Measurements from ENCODE around the gene FBLN2.

The FBLN2 gene

GRCh38 chr3:13629644-13630043, 80.7 kb downstream of the FBLN2 start:
- H3K4me2 ChIP-seq = no peak overlapping the region
- no peak overlapping the region for H3K4me3 ChIP-seq (IDR thresholded peaks at IDR 0.05; ENCODE audit: insufficient read depth, low read depth, low read length)
- TF ChIP-seq, protein P1, sequence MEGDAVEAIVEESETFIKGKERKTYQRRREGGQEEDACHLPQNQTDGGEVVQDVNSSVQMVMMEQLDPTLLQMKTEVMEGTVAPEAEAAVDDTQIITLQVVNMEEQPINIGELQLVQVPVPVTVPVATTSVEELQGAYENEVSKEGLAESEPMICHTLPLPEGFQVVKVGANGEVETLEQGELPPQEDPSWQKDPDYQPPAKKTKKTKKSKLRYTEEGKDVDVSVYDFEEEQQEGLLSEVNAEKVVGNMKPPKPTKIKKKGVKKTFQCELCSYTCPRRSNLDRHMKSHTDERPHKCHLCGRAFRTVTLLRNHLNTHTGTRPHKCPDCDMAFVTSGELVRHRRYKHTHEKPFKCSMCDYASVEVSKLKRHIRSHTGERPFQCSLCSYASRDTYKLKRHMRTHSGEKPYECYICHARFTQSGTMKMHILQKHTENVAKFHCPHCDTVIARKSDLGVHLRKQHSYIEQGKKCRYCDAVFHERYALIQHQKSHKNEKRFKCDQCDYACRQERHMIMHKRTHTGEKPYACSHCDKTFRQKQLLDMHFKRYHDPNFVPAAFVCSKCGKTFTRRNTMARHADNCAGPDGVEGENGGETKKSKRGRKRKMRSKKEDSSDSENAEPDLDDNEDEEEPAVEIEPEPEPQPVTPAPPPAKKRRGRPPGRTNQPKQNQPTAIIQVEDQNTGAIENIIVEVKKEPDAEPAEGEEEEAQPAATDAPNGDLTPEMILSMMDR (conservative IDR thresholded peaks at IDR 0.05; ENCODE audit: low read depth, low read length) = no peak
- 0 out of 2 replicates have a peak, but pooled peaks cover 2% of the 10 kb centered on the region for H3K27me3 ChIP-seq (ENCODE audit: insufficient read depth, low read depth)
- no peaks in the 10 kb centered on the region for H3K36me3 ChIP-seq (ENCODE audit: insufficient read depth)
- no peaks in the 10 kb centered on the region for H3K79me2 ChIP-seq (ENCODE audit: insufficient read depth, low read depth)
- H4K20me1 ChIP-seq (ENCODE audit: insufficient read depth) = no peaks in the 10 kb centered on the region
- no peaks in the 10 kb centered on the region for H3K4me1 ChIP-seq (ENCODE audit: low read depth, poor library complexity, severe bottlenecking)
- H3K27ac ChIP-seq = no peak overlapping the region
- no peak overlapping the region for H3K9ac ChIP-seq
- H2AFZ ChIP-seq (ENCODE audit: low read depth) = no peak overlapping the region

- Histone ChIP-seq H3K27ac (no peak overlapping the region), H3K79me2 (ENCODE audit: insufficient read depth, low read depth) (no peaks in the 10 kb centered on the region), H3K4me3 (IDR thresholded peaks at IDR 0.05; ENCODE audit: insufficient read depth, low read depth, low read length) (no peak overlapping the region), H3K36me3 (ENCODE audit: insufficient read depth) (no peaks in the 10 kb centered on the region), H2AFZ (ENCODE audit: low read depth) (no peak overlapping the region), H3K4me1 (ENCODE audit: low read depth, poor library complexity, severe bottlenecking) (no peaks in the 10 kb centered on the region), H3K27me3 (ENCODE audit: insufficient read depth, low read depth) (peaks cover 2% of the 10 kb centered on the region; the same call in 1 of the 2 replicates), H4K20me1 (ENCODE audit: insufficient read depth) (no peaks in the 10 kb centered on the region), H3K9ac (no peak overlapping the region), H3K4me2 (no peak overlapping the region)
- TF ChIP-seq, protein P1 (conservative IDR thresholded peaks at IDR 0.05; ENCODE audit: low read depth, low read length) = no peak
Observed at GRCh38 chr3:13631256-13631655, 82.3 kb downstream of the FBLN2 start.

- Histone ChIP-seq H3K4me2 (no peak overlapping the region), H3K9ac (no peak overlapping the region), H3K36me3 (ENCODE audit: insufficient read depth) (no peaks in the 10 kb centered on the region), H3K27me3 (ENCODE audit: insufficient read depth, low read depth) (peaks cover 2% of the 10 kb centered on the region; the same call in 1 of the 2 replicates), H3K27ac (no peak overlapping the region), H3K79me2 (ENCODE audit: insufficient read depth, low read depth) (no peaks in the 10 kb centered on the region), H4K20me1 (ENCODE audit: insufficient read depth) (no peaks in the 10 kb centered on the region), H2AFZ (ENCODE audit: low read depth) (no peak overlapping the region), H3K4me1 (ENCODE audit: low read depth, poor library complexity, severe bottlenecking) (no peaks in the 10 kb centered on the region), H3K4me3 (IDR thresholded peaks at IDR 0.05; ENCODE audit: insufficient read depth, low read depth, low read length) (no peak overlapping the region)
- TF ChIP-seq, protein P1 (conservative IDR thresholded peaks at IDR 0.05; ENCODE audit: low read depth, low read length) = no peak
Observed at GRCh38 chr3:13633176-13633575, 84.3 kb downstream of the FBLN2 start.

GRCh38 chr3:13634151-13634550, 85.2 kb downstream of the FBLN2 start:
- no peaks in the 10 kb centered on the region for H3K4me1 ChIP-seq (ENCODE audit: low read depth, poor library complexity, severe bottlenecking)
- no peaks in the 10 kb centered on the region for H4K20me1 ChIP-seq (ENCODE audit: insufficient read depth)
- H2AFZ ChIP-seq (ENCODE audit: low read depth) = no peak overlapping the region
- TF ChIP-seq, protein P1 (conservative IDR thresholded peaks at IDR 0.05; ENCODE audit: low read depth, low read length) = no peak
- no peak overlapping the region for H3K9ac ChIP-seq
- H3K27ac ChIP-seq = no peak overlapping the region
- no peaks in the 10 kb centered on the region for H3K36me3 ChIP-seq (ENCODE audit: insufficient read depth)
- peaks cover 2% of the 10 kb centered on the region; the same call in 1 of the 2 replicates for H3K27me3 ChIP-seq (ENCODE audit: insufficient read depth, low read depth)
- H3K79me2 ChIP-seq (ENCODE audit: insufficient read depth, low read depth) = no peaks in the 10 kb centered on the region
- H3K4me3 ChIP-seq (IDR thresholded peaks at IDR 0.05; ENCODE audit: insufficient read depth, low read depth, low read length) = no peak overlapping the region
- H3K4me2 ChIP-seq = no peak overlapping the region
